ENCODE data around the gene ZMYND10.

- TF ChIP-seq CTCF (IDR thresholded peaks at IDR 0.05; ENCODE audit: insufficient read depth, low read depth, low read length), result no peak
- no peak for TF ChIP-seq EZH2 (IDR thresholded peaks at IDR 0.05; ENCODE audit: insufficient read depth, low read length)
Measured at GRCh38 chr3:50294089-50294488, 51.4 kb downstream of the ZMYND10 start.

All from astrocyte (in vitro differentiated cells and primary cell).